ENCODE measurements around the gene FAM89B. TPM values are rescaled to one million over a fixed set of nuclear protein-coding genes. Genes with fewer than 3 reads are reported as not detected.

FAM89B gene
- total and polyA plus RNA-seq, 9 donors = 1.9 to 74.0 (median 50.8) TPM

DNA sequence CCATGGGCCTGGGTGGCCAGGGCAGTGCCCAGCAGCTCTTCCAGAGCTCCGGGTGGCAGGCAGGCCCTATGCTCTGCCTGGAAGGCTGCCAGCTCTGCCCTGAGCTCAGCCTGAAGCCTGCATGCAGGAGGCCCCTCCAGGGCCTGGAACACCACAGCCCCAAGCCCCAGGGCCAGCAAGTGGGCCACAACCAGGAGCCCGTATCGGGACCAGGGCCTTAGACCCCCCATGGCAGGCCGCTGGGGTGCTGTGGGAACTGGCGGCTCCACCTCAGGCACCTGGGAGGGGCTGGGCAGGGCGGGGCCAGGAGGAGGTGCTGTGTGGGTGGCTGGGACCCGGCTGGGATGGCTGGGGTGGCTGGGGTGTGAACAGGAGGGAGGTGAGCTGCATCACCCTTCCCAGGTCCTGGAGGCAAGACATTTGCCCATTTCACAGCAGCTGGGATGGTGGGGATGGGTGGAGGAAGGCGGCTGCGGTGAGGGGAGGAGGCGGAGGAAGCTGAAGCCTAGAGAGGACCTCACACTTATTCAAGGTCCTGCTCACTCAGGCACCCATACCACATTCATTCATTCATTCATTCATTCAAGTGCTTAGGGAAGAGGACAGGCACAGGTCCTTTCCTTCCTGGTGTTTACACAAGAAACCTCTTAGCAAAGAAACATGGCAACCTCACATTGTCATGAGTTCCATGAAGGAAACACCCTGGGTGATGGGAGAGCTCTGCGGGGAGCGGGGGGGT lies 23.4 kb downstream of the FAM89B start, which contains the start of gene KCNK7:
TSS of gene KCNK7 (minus strand) at position 258 of the 739 bp plus-strand sequence. CDS start at position 230, 28 bp downstream.
- Histone ChIP-seq H3K27ac (no peak within 1 kb of the TSS), H3K36me3 (no peaks in the 10 kb centered on the region), H3K9me3 (no peaks in the 10 kb centered on the region), H3K4me1 (ENCODE audit: insufficient read depth) (no peaks in the 10 kb centered on the region), H3K27me3 (no peaks in the 10 kb centered on the region), H3K4me3 (no peak within 1 kb of the TSS)
- TF ChIP-seq EP300 (IDR thresholded peaks at IDR 0.05) (no peak), POLR2A (IDR thresholded peaks at IDR 0.05) (no peak)
- TF ChIP-seq, protein P1, sequence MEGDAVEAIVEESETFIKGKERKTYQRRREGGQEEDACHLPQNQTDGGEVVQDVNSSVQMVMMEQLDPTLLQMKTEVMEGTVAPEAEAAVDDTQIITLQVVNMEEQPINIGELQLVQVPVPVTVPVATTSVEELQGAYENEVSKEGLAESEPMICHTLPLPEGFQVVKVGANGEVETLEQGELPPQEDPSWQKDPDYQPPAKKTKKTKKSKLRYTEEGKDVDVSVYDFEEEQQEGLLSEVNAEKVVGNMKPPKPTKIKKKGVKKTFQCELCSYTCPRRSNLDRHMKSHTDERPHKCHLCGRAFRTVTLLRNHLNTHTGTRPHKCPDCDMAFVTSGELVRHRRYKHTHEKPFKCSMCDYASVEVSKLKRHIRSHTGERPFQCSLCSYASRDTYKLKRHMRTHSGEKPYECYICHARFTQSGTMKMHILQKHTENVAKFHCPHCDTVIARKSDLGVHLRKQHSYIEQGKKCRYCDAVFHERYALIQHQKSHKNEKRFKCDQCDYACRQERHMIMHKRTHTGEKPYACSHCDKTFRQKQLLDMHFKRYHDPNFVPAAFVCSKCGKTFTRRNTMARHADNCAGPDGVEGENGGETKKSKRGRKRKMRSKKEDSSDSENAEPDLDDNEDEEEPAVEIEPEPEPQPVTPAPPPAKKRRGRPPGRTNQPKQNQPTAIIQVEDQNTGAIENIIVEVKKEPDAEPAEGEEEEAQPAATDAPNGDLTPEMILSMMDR (IDR thresholded peaks at IDR 0.05) = no peak
- intact Hi-C loops (cut with DNase I) = no loop called here
- DNase-seq = no peak
- WGBS, 3 donors = 66 to 70% (median 70%) methylated on average over 8 to 12 of the region's 12 CpGs

DNA sequence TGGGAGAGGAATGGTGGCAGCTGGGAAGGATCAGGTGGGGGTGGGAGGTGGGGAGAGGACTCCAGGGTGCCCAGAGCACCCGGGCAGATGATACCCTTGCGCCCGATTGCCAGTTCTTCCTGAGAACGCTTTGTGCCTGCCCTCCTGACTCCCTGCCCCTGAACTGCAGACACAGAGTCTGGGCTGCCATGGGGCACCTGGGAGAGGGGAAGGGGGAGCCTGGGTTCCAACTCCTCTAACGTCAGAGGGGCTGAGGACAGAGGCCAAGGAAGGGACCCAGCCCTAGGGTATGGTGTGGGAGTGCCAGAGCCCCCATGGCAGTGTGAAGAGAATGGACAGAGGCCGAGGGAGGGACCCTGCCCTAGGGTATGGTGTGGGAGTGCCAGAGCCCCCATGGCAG lies 24.2 kb downstream of the FAM89B start:
- Histone ChIP-seq H3K36me3 (no peaks in the 10 kb centered on the region), H3K4me1 (ENCODE audit: insufficient read depth) (no peaks in the 10 kb centered on the region), H3K27me3 (no peaks in the 10 kb centered on the region), H3K27ac (no peak overlapping the region), H3K9me3 (no peaks in the 10 kb centered on the region), H3K4me3 (no peak overlapping the region)
- intact Hi-C loops (cut with DNase I) = no loop called here
- TF ChIP-seq, protein P1 (IDR thresholded peaks at IDR 0.05) = no peak
- no peak for TF ChIP-seq POLR2A (IDR thresholded peaks at IDR 0.05)
- TF ChIP-seq EP300 (IDR thresholded peaks at IDR 0.05) = no peak
- no peak for DNase-seq
- WGBS, 3 donors = 58 to 77% (median 62%) methylated on average over 5 to 6 of the region's 6 CpGs

DNA sequence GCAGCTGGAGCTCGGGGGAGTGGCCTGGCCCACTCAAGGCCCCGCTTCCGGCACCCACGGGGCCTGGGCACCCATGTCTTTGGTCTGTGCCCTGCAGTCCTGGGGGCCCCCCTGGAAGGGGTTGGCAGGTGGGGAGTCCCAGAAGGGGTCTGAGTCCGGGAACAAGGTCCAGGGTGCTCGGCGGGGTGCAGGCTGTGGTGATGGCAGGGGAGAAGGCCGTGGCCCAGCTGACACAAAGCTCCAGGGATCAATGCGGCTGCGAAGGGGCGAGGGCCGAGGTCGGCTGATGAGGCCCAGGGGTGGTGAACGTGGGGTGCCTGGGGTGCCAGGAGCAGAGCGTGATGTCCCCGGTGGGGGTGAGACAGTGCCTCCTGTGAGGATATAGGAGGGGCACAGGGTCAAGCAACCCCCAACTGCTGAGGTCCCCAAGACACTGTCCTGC lies 25.9 kb downstream of the FAM89B start:
- H3K4me3 ChIP-seq = no peak overlapping the region
- H3K27me3 ChIP-seq = no peaks in the 10 kb centered on the region
- intact Hi-C loops (cut with DNase I) = no loop called here
- no peak for TF ChIP-seq POLR2A (IDR thresholded peaks at IDR 0.05)
- TF ChIP-seq, protein P1 (IDR thresholded peaks at IDR 0.05) = no peak
- no peak for TF ChIP-seq EP300 (IDR thresholded peaks at IDR 0.05)
- no peaks in the 10 kb centered on the region for H3K36me3 ChIP-seq
- H3K27ac ChIP-seq = no peak overlapping the region
- 84 to 86% (median 86%) methylated on average over 16 of the region's 16 CpGs for WGBS, 3 donors
- no peaks in the 10 kb centered on the region for H3K4me1 ChIP-seq (ENCODE audit: insufficient read depth)
- H3K9me3 ChIP-seq = no peaks in the 10 kb centered on the region
- no peak for DNase-seq

GRCh38 chr11:65599216-65599954 lies 27.0 kb downstream of the FAM89B start:
- Histone ChIP-seq H3K4me3 (no peak overlapping the region), H3K9me3 (no peaks in the 10 kb centered on the region), H3K27ac (no peak overlapping the region), H3K36me3 (no peaks in the 10 kb centered on the region), H3K4me1 (ENCODE audit: insufficient read depth) (no peaks in the 10 kb centered on the region), H3K27me3 (no peaks in the 10 kb centered on the region)
- TF ChIP-seq, protein P1 (IDR thresholded peaks at IDR 0.05) = no peak
- TF ChIP-seq EP300 (IDR thresholded peaks at IDR 0.05) (no peak), POLR2A (IDR thresholded peaks at IDR 0.05) (no peak)
- no peak for DNase-seq
- intact Hi-C loops (cut with DNase I) = no loop called here
- 80 to 85% (median 82%) methylated on average over 43 to 49 of the region's 49 CpGs for WGBS, 3 donors

Data from ovary (tissue), 9 donors.